Stimulated activated CD4-positive, alpha-beta T cell treated with anti-CD3 and anti-CD28 coated beads, Interleukin-2, amount 100 ng/mL, for 4 hours (primary cell): Measurements from ENCODE around the gene NSG1.

ENCODE experiments used
- DNase-seq: peaks from one replicate; pipeline ENCODE4 v3.0.0-alpha.2; 2020; ENCODE audit warnings: low read depth

Gene NSG1

GRCh38 chr4:4374388-4375098 is 12.4 kb upstream of the NSG1 start:
- no peak for DNase-seq

- no peak for DNase-seq
These were observed 10.8 kb upstream of the NSG1 start for GRCh38 chr4:4376074-4376473.

- no peak for DNase-seq
These were observed 9.7 kb upstream of the NSG1 start for GRCh38 chr4:4377191-4377590.

GRCh38 chr4:4377732-4378460 is 9.0 kb upstream of the NSG1 start:
- no peak for DNase-seq

GRCh38 chr4:4379540-4380087 is 7.3 kb upstream of the NSG1 start:
- DNase-seq: no peak

GRCh38 chr4:4383085-4383484 is 3.8 kb upstream of the NSG1 start:
- no peak for DNase-seq

- no peak for DNase-seq
These were observed 2.1 kb upstream of the NSG1 start for GRCh38 chr4:4384837-4385236.

GRCh38 chr4:4385729-4386295 is 1.1 kb upstream of the NSG1 start:
- DNase-seq: no peak

- DNase-seq: no peak
These were observed 586 bp upstream of the NSG1 start for GRCh38 chr4:4386296-4386735.

GRCh38 chr4:4387531-4388310 is 819 bp downstream of the NSG1 start:
- no peak for DNase-seq

GRCh38 chr4:4388311-4388790 is 1.4 kb downstream of the NSG1 start:
- DNase-seq: no peak

GRCh38 chr4:4388836-4389575 is 2.1 kb downstream of the NSG1 start:
- no peak for DNase-seq

GRCh38 chr4:4390046-4390445 is 3.1 kb downstream of the NSG1 start:
- no peak for DNase-seq

- DNase-seq: no peak
These were observed 3.8 kb downstream of the NSG1 start for GRCh38 chr4:4390515-4391240.

- no peak for DNase-seq
These were observed 5.0 kb downstream of the NSG1 start for GRCh38 chr4:4391866-4392265.

- DNase-seq: no peak
These were observed 5.7 kb downstream of the NSG1 start for GRCh38 chr4:4392501-4393183.

GRCh38 chr4:4394644-4395043 is 7.7 kb downstream of the NSG1 start:
- no peak for DNase-seq

- DNase-seq: no peak
These were observed 8.5 kb downstream of the NSG1 start for GRCh38 chr4:4395371-4395770.

- no peak for DNase-seq
These were observed 9.1 kb downstream of the NSG1 start for GRCh38 chr4:4395849-4396627.
